GM23338 (cell line): ENCODE results near the gene EFHC2. TPM values are rescaled to one million over a fixed set of nuclear protein-coding genes. Genes with fewer than 3 reads are reported as not detected.

Source experiments
- ATAC-seq: fragments of 200-7000 bp; cut with Tn5 transposase; 3 replicates; pipeline ENCODE4 v1.9.1; 2020
- DNase-seq: peaks from one replicate; pipeline ENCODE4 v3.0.0-alpha.2; 2015; ENCODE audit warnings: low spot score
- H2AFZ ChIP-seq: fragments of 200-600 bp; sonication (generic); 2 replicates; pipeline ENCODE4 v1.8.0; 2016; ENCODE audit warnings: antibody characterized with exemption, mild to moderate bottlenecking, moderate library complexity
- H3F3A ChIP-seq: fragments of 200-600 bp; sonication (generic); replicated peaks from 2 replicates; pipeline ENCODE4 v1.8.0; 2017; ENCODE audit warnings: antibody characterized with exemption, mixed run types, low read depth
- H3K27ac ChIP-seq: fragments of 200-600 bp; sonication (generic); 2 replicates; pipeline ENCODE4 v1.6.1; 2016; ENCODE audit warnings: low read depth
- H3K27me3 ChIP-seq: fragments of 200-600 bp; sonication (generic); 2 replicates; pipeline ENCODE4 v1.8.0; 2016; ENCODE audit warnings: mild to moderate bottlenecking, mixed run types, moderate library complexity; ENCODE audit not compliant: insufficient read depth
- H3K36me3 ChIP-seq: fragments of 200-600 bp; sonication (generic); 2 replicates; pipeline ENCODE4 v1.8.0; 2016; ENCODE audit warnings: mild to moderate bottlenecking; ENCODE audit not compliant: insufficient read depth
- H3K4me1 ChIP-seq: fragments of 200-600 bp; sonication (generic); 2 replicates; pipeline ENCODE4 v1.8.0; 2016; ENCODE audit warnings: mild to moderate bottlenecking, moderate library complexity; ENCODE audit not compliant: insufficient read depth
- H3K4me2 ChIP-seq: fragments of 200-600 bp; sonication (generic); 2 replicates; pipeline ENCODE4 v1.7.1; 2017; ENCODE audit warnings: mixed run types
- H3K4me3 ChIP-seq: fragments of 200-600 bp; sonication (generic); 2 replicates; pipeline ENCODE4 v1.6.1; 2016; ENCODE audit warnings: mixed run types
- H3K79me2 ChIP-seq: fragments of 200-600 bp; sonication (generic); replicated peaks from 2 replicates; pipeline ENCODE4 v1.8.0; 2017; ENCODE audit warnings: mild to moderate bottlenecking; ENCODE audit not compliant: insufficient read depth
- H3K9me2 ChIP-seq: fragments of 200-600 bp; sonication (generic); 2 replicates; pipeline ENCODE4 v1.8.0; 2017; ENCODE audit not compliant: insufficient read depth
- H4K20me1 ChIP-seq: fragments of 200-600 bp; sonication (generic); replicated peaks from 2 replicates; pipeline ENCODE4 v1.8.0; 2017; ENCODE audit warnings: mild to moderate bottlenecking; ENCODE audit not compliant: insufficient read depth
- H3K27ac Mint-ChIP-seq: 2 replicates; pipeline ENCODE4 v1.8.0; 2020; ENCODE audit warnings: inconsistent platforms, mild to moderate bottlenecking, moderate library complexity, mixed read lengths
- H3K27me3 Mint-ChIP-seq: 3 replicates; pipeline ENCODE4 v1.8.0; 2022; ENCODE audit warnings: low read depth, mild to moderate bottlenecking, moderate library complexity, mixed read lengths, inconsistent platforms; ENCODE audit not compliant: insufficient read depth, poor library complexity
- H3K36me3 Mint-ChIP-seq: 3 replicates; pipeline ENCODE4 v1.8.0; 2021; ENCODE audit warnings: low read depth, mild to moderate bottlenecking, inconsistent platforms, moderate library complexity, mixed read lengths
- H3K4me1 Mint-ChIP-seq: 3 replicates; pipeline ENCODE4 v1.8.0; 2020; ENCODE audit warnings: mild to moderate bottlenecking, inconsistent platforms, mixed read lengths
- H3K4me3 Mint-ChIP-seq: 3 replicates; pipeline ENCODE4 v1.8.0; 2021; ENCODE audit warnings: moderate library complexity, mild to moderate bottlenecking, inconsistent platforms, mixed read lengths
- H3K9me3 Mint-ChIP-seq: 3 replicates; pipeline ENCODE4 v1.8.0; 2020; ENCODE audit warnings: moderate library complexity, mild to moderate bottlenecking, inconsistent platforms, mixed read lengths
- CREB1 ChIP-seq: fragments of 250-450 bp; sonication (Bioruptor Pico); IDR thresholded peaks from 2 replicates; pipeline ENCODE4 v1.5.0; 2020; ENCODE audit warnings: low read depth, mild to moderate bottlenecking, moderate library complexity
- CTCF ChIP-seq, 2 experiments: fragments of 200-600 bp in 1 of 2; sonication (generic) in 1 of 2; conservative IDR thresholded peaks; 2 replicates each; pipeline versions ENCODE4 v1.5.1 to v1.6.1; 2016 to 2017; ENCODE audit warnings: antibody characterized with exemption in 2 of 2, low read depth in 2 of 2, mild to moderate bottlenecking in 2 of 2, moderate library complexity in 1 of 2
- ETS1 ChIP-seq: IDR thresholded peaks from 2 replicates; pipeline ENCODE4 v1.6.1; 2016; ENCODE audit warnings: antibody characterized with exemption
- EZH2 ChIP-seq: fragments of 200-600 bp; sonication (generic); IDR thresholded peaks from one replicate; pipeline ENCODE4 v1.8.0; 2017; ENCODE audit warnings: antibody characterized with exemption, mild to moderate bottlenecking, low read depth; ENCODE audit not compliant: unreplicated experiment
- EZH2phosphoT487 ChIP-seq: fragments of 200-600 bp; sonication (generic); IDR thresholded peaks from one replicate; pipeline ENCODE4 v1.8.1; 2018; ENCODE audit warnings: antibody characterized with exemption; ENCODE audit not compliant: unreplicated experiment
- JUNB ChIP-seq: IDR thresholded peaks from one replicate; pipeline ENCODE4 v1.6.1; 2016; ENCODE audit warnings: antibody characterized with exemption; ENCODE audit not compliant: unreplicated experiment
- NANOG ChIP-seq: IDR thresholded peaks from 2 replicates; pipeline ENCODE4 v1.6.1; 2016; ENCODE audit warnings: antibody characterized with exemption, borderline replicate concordance
- POLR2AphosphoS5 ChIP-seq: IDR thresholded peaks from 2 replicates; pipeline ENCODE4 v1.6.1; 2016; ENCODE audit warnings: antibody characterized with exemption, low read depth
- REST ChIP-seq: IDR thresholded peaks from one replicate; pipeline ENCODE4 v1.6.1; 2018; ENCODE audit warnings: antibody characterized with exemption; ENCODE audit not compliant: unreplicated experiment
- STAT1 ChIP-seq: IDR thresholded peaks from one replicate; pipeline ENCODE4 v1.6.1; 2016; ENCODE audit warnings: antibody characterized with exemption; ENCODE audit not compliant: unreplicated experiment
- ZNF114 ChIP-seq: fragments of 250-450 bp; sonication (Bioruptor Pico); IDR thresholded peaks from 2 replicates; pipeline ENCODE4 v1.5.0; 2020; ENCODE audit warnings: mild to moderate bottlenecking, moderate library complexity
- ZNF331 ChIP-seq: fragments of 250-450 bp; sonication (Bioruptor Pico); IDR thresholded peaks from 2 replicates; pipeline ENCODE4 v1.5.0; 2020; ENCODE audit warnings: low read depth, mild to moderate bottlenecking, moderate library complexity
- ZNF462 ChIP-seq: fragments of 250-450 bp; sonication (Bioruptor Pico); IDR thresholded peaks from 2 replicates; pipeline ENCODE4 v1.5.0; 2020; ENCODE audit warnings: mild to moderate bottlenecking, moderate library complexity
- polyA plus RNA-seq: library from polyadenylated mRNA; unstranded; fragments of >200 nt; fragmentation: Nextera tagmentation; extraction: Ambion mirVana; gene quantifications from 2 replicates; pipeline ENCODE4 v1.2.1, GENCODE V29; 2016
- total RNA-seq: library from RNA; depleted of rRNA; stranded (reverse); fragments of >200 nt; shearing (Covaris generic); gene quantifications from 2 replicates; pipeline ENCODE4 v1.2.3, GENCODE V29; 2014

EFHC2 gene
- total and polyA plus RNA-seq, 2 experiments from 2014 or later, result 3.1 to 3.2 TPM

- H2AFZ ChIP-seq, result no peak overlapping the region
- Mint-ChIP-seq H3K4me1 (no peaks in the 10 kb centered on the region), H3K36me3 (no peaks in the 10 kb centered on the region)
Observed at GRCh38 chrX:44274096-44274495, 69.4 kb downstream of the EFHC2 start.

More at GRCh38 chrX:44274096-44274495, 69.4 kb downstream of the EFHC2 start:
- no peak for ATAC-seq
- TF ChIP-seq CTCF (conservative IDR thresholded peaks at IDR 0.05; ENCODE audit: low read depth in 2 of 2) (no peak), CREB1 (CRISPR knock-in tag) (no peak), POLR2AphosphoS5 (no peak), STAT1 (no peak), EZH2 (no peak), JUNB (no peak), REST (no peak), ETS1 (no peak), ZNF462 (CRISPR knock-in tag) (no peak), NANOG (no peak), EZH2phosphoT487 (no peak), ZNF331 (CRISPR knock-in tag) (no peak), ZNF114 (no peak)
- no peak overlapping the region for H3K4me3 Mint-ChIP-seq
- H4K20me1 ChIP-seq, result no peaks in the 10 kb centered on the region
- no peak overlapping the region for H3K4me3 ChIP-seq
- H3K4me1 ChIP-seq, result no peaks in the 10 kb centered on the region
- no peaks in the 10 kb centered on the region for H3K9me3 Mint-ChIP-seq
- H3K4me2 ChIP-seq, result no peak overlapping the region
- no peaks in the 10 kb centered on the region for H3K27me3 ChIP-seq
- DNase-seq, result no peak
- H3K27me3 Mint-ChIP-seq, result peaks cover 2% of the 10 kb centered on the region
- no peaks in the 10 kb centered on the region for H3K36me3 ChIP-seq
- no peaks in the 10 kb centered on the region for H3K9me2 ChIP-seq
- H3K27ac ChIP-seq, result no peak overlapping the region
- no peak overlapping the region for H3K27ac Mint-ChIP-seq
- H3K79me2 ChIP-seq, result no peaks in the 10 kb centered on the region
- no peaks in the 10 kb centered on the region for H3F3A ChIP-seq
